ENCODE results near the gene RAPGEF2. TPM values are rescaled to one million over a fixed set of nuclear protein-coding genes. Genes with fewer than 3 reads are reported as not detected.

Gene RAPGEF2
- total RNA-seq, 1 experiment from 2014 or later: 37.1 TPM

DNA sequence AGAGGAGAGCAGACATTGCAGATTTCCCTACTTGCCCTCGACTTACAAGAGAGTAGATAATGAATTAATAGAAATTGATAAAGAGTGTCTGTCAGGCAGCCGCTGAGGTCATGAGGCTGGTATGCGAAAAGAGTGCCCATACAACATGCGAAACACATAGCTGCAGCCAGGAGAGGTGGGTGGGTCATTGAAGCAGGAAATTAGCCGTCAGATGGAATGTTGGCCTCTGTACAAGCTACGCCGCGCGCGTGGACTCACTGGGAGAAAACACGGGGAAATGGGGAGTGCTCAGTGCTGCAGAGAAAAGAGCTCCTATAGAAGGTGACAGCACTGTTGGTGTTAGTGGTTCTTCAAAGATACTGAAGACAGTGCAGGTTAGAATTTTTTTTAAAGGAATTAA is 125.1 kb downstream of the RAPGEF2 start:
- Histone ChIP-seq H4K20me1 (ENCODE audit: control insufficient read depth, insufficient read depth, insufficient read length) (no peaks in the 10 kb centered on the region), H3K79me2 (ENCODE audit: insufficient read depth, low read length) (peaks cover 6% of the 10 kb centered on the region; the same call in 1 of the 2 replicates), H2BK5ac (ENCODE audit: insufficient read length, low read length) (no peak overlapping the region), H4K91ac (ENCODE audit: insufficient read length, low read depth, low read length) (no peak overlapping the region), H2BK120ac (ENCODE audit: low read depth, low read length, poor library complexity, severe bottlenecking) (no peak overlapping the region), H2AK5ac (ENCODE audit: insufficient read length, low read length) (no peak overlapping the region), H3K23me2 (ENCODE audit: insufficient read length, low read depth, low read length, poor library complexity, severe bottlenecking) (no peaks in the 10 kb centered on the region), H3K4ac (ENCODE audit: low read depth, low read length) (no peak overlapping the region), H3K27me3 (ENCODE audit: insufficient read depth, low read length) (no peaks in the 10 kb centered on the region), H2AFZ (ENCODE audit: low read length) (no peak overlapping the region), H3K14ac (ENCODE audit: insufficient read depth, low read length) (0 out of 2 replicates have a peak overlapping the region, but pooled peaks have one; percentile 57), H4K5ac (ENCODE audit: insufficient read length, low read depth, low read length) (no peak overlapping the region), H4K8ac (replicated peaks; ENCODE audit: insufficient read length, low read depth, low read length) (no peak overlapping the region), H3K9me3 (ENCODE audit: control insufficient read depth, low read depth, low read length) (no peaks in the 10 kb centered on the region), H2BK12ac (ENCODE audit: insufficient read length, low read depth, low read length) (no peak overlapping the region), H3K23ac (ENCODE audit: insufficient read length, low read depth, low read length) (no peak overlapping the region), H2BK15ac (ENCODE audit: low read depth, low read length) (no peak overlapping the region), H3K79me1 (ENCODE audit: insufficient read depth, low read depth, low read length, poor library complexity, severe bottlenecking) (no peaks in the 10 kb centered on the region), H3K4me1 (ENCODE audit: insufficient read depth, low read length) (peaks cover 18% of the 10 kb centered on the region), H3K4me2 (ENCODE audit: insufficient read depth, insufficient read length, low read length) (no peak overlapping the region), H2BK20ac (ENCODE audit: low read depth, low read length, poor library complexity, severe bottlenecking) (no peak overlapping the region), H3T11ph (ENCODE audit: low read length) (no peak overlapping the region), H3K9ac (ENCODE audit: extremely low read depth, insufficient read length, low read length) (no peak overlapping the region), H3K56ac (ENCODE audit: insufficient read length, low read depth, low read length) (no peak overlapping the region), H3K27ac (ENCODE audit: insufficient read length, low read depth, low read length) (no peak overlapping the region), H3K18ac (ENCODE audit: insufficient read length, low read depth, low read length) (no peak overlapping the region)
- H3K36me3 Mint-ChIP-seq (ENCODE audit: insufficient read depth in 1 of 3, low read depth in 3 of 3): peaks cover 0 to 11% (median 3%) of the 10 kb centered on the region in 3 experiments; a peak in 4 of 7 replicates
- TF ChIP-seq, protein P1, sequence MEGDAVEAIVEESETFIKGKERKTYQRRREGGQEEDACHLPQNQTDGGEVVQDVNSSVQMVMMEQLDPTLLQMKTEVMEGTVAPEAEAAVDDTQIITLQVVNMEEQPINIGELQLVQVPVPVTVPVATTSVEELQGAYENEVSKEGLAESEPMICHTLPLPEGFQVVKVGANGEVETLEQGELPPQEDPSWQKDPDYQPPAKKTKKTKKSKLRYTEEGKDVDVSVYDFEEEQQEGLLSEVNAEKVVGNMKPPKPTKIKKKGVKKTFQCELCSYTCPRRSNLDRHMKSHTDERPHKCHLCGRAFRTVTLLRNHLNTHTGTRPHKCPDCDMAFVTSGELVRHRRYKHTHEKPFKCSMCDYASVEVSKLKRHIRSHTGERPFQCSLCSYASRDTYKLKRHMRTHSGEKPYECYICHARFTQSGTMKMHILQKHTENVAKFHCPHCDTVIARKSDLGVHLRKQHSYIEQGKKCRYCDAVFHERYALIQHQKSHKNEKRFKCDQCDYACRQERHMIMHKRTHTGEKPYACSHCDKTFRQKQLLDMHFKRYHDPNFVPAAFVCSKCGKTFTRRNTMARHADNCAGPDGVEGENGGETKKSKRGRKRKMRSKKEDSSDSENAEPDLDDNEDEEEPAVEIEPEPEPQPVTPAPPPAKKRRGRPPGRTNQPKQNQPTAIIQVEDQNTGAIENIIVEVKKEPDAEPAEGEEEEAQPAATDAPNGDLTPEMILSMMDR (conservative IDR thresholded peaks at IDR 0.05): no peak
- peak overlapping the region; percentile 7 to 76 (median 48); a peak in 5 of 7 replicates for H3K27ac Mint-ChIP-seq
- H3K4me3 Mint-ChIP-seq: no peak overlapping the region
- DNase-seq: peak; percentile 41
- no peaks in the 10 kb centered on the region for H3K27me3 Mint-ChIP-seq (ENCODE audit: low read depth)
- H3K9me3 Mint-ChIP-seq: peaks cover 0 to 2% of the 10 kb centered on the region in 2 experiments; a peak in 2 of 5 replicates
- no CpG with 5 or more reads among the region's 11 CpGs for WGBS (ENCODE audit: extremely low coverage, insufficient read length, low lambda C conversion rate)
- H3K4me1 Mint-ChIP-seq: peaks cover 48 to 51% of the 10 kb centered on the region in 2 experiments
